Neural crest cell (in vitro differentiated cells): Measurements from ENCODE around the gene C5AR1. TPM values are rescaled to one million over a fixed set of nuclear protein-coding genes. Genes with fewer than 3 reads are reported as not detected.
"Not testable (repeated sequence)": the region's sequence is repeated elsewhere in the genome, so short reads cannot be mapped to it uniquely, and the experiment has no call there.

Experiments used
- DNase-seq: peaks from one replicate; pipeline ENCODE4 v3.0.0; 2021; ENCODE audit warnings: low read depth, mixed read lengths, low spot score
- H3K27ac Mint-ChIP-seq: one replicate; pipeline ENCODE4 v1.8.0; 2021; ENCODE audit warnings: mild to moderate bottlenecking, mixed read lengths; ENCODE audit not compliant: unreplicated experiment
- H3K27me3 Mint-ChIP-seq: 2 replicates; pipeline ENCODE4 v1.8.0; 2021; ENCODE audit warnings: low read depth, mild to moderate bottlenecking, mixed read lengths
- H3K36me3 Mint-ChIP-seq: 2 replicates; pipeline ENCODE4 v1.8.0; 2021; ENCODE audit warnings: low read depth, mild to moderate bottlenecking, mixed read lengths
- H3K4me1 Mint-ChIP-seq: 2 replicates; pipeline ENCODE4 v1.8.0; 2021; ENCODE audit warnings: mixed read lengths
- H3K4me3 Mint-ChIP-seq: one replicate; pipeline ENCODE4 v1.8.0; 2021; ENCODE audit warnings: mild to moderate bottlenecking, mixed read lengths
- H3K9me3 Mint-ChIP-seq: 2 replicates; pipeline ENCODE4 v1.8.0; 2021; ENCODE audit warnings: mixed read lengths
- CTCF ChIP-seq: fragments of 200-600 bp; sonication (generic); conservative IDR thresholded peaks from 2 replicates; pipeline ENCODE4 v1.5.0; 2021; ENCODE audit warnings: antibody characterized with exemption, mild to moderate bottlenecking
- total RNA-seq: library from RNA; stranded (reverse); gene quantifications from 2 replicates; pipeline ENCODE4 v1.2.1, GENCODE V29; 2021

C5AR1 gene
- total RNA-seq, 1 donor from 2014 or later = 0.44 TPM

DNA sequence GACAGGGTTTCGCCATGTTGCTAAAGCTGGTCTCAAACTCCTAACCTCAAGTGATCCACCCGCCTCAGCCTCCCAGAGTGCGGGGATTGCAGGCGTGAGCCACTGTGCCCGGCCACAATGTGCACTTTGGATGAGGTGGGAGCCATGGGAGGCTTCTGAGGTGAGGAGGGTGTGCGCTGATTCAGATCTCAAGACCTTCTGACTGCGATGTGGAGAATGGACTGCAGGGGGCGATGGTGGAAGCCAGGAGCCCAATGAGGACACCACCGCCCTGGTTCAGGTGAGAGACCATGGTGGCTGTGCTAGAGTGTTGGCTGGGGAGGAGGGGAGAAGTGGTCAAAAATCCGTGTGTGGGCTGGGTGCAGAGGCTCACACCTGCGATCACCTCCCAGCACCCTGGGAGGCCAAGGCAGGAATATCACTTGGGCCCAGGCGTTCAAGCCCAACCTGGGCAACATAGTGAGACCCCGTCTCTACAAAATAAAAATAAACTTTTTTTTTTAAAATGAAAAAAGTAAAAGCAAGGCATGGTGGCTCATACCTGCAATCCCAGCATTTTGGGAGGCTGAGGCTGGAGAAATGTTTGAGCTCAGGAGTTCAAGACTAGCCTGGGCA lies 29.4 kb upstream of the C5AR1 start:
- no peaks in the 10 kb centered on the region for H3K9me3 Mint-ChIP-seq
- TF ChIP-seq CTCF = peak; percentile 55
- peak; percentile 57 for DNase-seq
- peaks cover 10% of the 10 kb centered on the region for H3K27me3 Mint-ChIP-seq
- no peaks in the 10 kb centered on the region for H3K36me3 Mint-ChIP-seq
- peaks cover 20% of the 10 kb centered on the region for H3K4me1 Mint-ChIP-seq
- no peak overlapping the region for H3K4me3 Mint-ChIP-seq
- H3K27ac Mint-ChIP-seq = no peak overlapping the region

GRCh38 chr19:47283405-47284059 lies 26.1 kb upstream of the C5AR1 start:
- Mint-ChIP-seq H3K27me3 (no peaks in the 10 kb centered on the region), H3K36me3 (no peaks in the 10 kb centered on the region), H3K4me1 (peaks cover 5% of the 10 kb centered on the region), H3K4me3 (no peak overlapping the region), H3K27ac (no peak overlapping the region), H3K9me3 (no peaks in the 10 kb centered on the region)
- DNase-seq = no peak
- TF ChIP-seq CTCF = no peak

DNA sequence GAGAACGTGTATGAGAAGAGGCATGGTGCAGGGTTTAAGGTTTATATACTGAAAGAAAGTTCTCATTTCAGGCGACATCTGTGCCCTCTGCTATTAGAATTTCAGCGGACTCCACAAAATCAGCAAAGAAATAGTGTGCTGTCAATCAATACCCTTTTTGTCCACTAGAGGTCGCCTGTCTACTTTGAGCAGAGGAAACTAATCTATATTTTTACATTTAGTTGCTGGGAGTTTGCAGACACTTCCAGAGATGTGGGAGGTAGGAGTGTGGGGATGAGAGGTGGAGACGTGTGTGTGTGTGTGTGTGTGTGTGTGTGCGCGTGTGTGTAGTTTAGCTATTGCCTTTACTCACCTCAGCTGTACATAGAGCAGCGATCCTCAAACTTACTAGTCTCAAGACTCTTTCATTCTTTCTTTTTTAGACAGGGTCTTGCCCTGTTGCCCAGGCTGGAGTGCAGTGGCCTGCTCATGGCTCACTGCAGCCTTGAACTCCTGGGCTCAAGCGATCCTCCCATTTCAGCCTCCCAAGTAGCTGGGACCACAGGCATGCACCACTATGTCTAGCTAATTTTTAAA lies 25.2 kb upstream of the C5AR1 start:
- DNase-seq = peak; percentile 79
- no peak overlapping the region for H3K4me3 Mint-ChIP-seq
- peaks cover 6% of the 10 kb centered on the region for H3K4me1 Mint-ChIP-seq
- peak; percentile 83 for TF ChIP-seq CTCF
- H3K36me3 Mint-ChIP-seq = no peaks in the 10 kb centered on the region
- H3K27ac Mint-ChIP-seq = no peak overlapping the region
- H3K9me3 Mint-ChIP-seq = no peaks in the 10 kb centered on the region
- H3K27me3 Mint-ChIP-seq = no peaks in the 10 kb centered on the region

DNA sequence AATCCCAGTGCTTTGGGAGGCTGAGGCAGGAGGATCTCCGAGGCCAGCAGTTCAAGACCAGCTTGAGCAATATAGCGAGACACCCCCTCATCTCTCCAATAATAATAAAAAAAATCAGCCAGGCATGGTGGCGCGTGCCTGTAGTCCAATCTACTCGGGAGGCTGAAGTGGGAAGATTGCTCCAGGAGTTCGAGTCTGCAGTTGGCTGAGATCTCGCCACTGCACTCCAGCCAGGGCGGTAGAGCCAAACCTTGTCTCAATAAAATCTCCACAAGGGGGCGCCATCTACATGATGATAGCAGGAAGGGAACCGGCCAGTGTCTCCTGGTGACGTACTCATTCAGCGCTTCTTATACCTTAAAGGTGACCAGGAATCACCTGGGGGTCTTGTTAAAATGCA lies 13.6 kb upstream of the C5AR1 start:
- Mint-ChIP-seq H3K9me3 (no peaks in the 10 kb centered on the region), H3K36me3 (no peaks in the 10 kb centered on the region), H3K27me3 (no peaks in the 10 kb centered on the region), H3K27ac (no peak overlapping the region), H3K4me3 (no peak overlapping the region), H3K4me1 (peaks cover 3% of the 10 kb centered on the region)
- peak; percentile 87 for TF ChIP-seq CTCF
- peak; percentile 87 for DNase-seq

GRCh38 chr19:47300867-47301266 lies 8.8 kb upstream of the C5AR1 start:
- H3K4me3 Mint-ChIP-seq, H3K9me3 Mint-ChIP-seq, DNase-seq, H3K27me3 Mint-ChIP-seq, H3K36me3 Mint-ChIP-seq, H3K4me1 Mint-ChIP-seq, H3K27ac Mint-ChIP-seq: not testable (repeated sequence)

- H3K36me3 Mint-ChIP-seq = no peaks in the 10 kb centered on the region
- TF ChIP-seq CTCF = no peak
- peaks cover 5% of the 10 kb centered on the region for H3K4me1 Mint-ChIP-seq
- no peak for DNase-seq
- H3K27ac Mint-ChIP-seq = no peak overlapping the region
- no peak overlapping the region for H3K4me3 Mint-ChIP-seq
- H3K27me3 Mint-ChIP-seq = peaks cover 12% of the 10 kb centered on the region
- H3K9me3 Mint-ChIP-seq = no peaks in the 10 kb centered on the region
Observed at GRCh38 chr19:47302249-47302648, 7.4 kb upstream of the C5AR1 start.
